ENCODE measurements around the gene SEMA4B.

DNA sequence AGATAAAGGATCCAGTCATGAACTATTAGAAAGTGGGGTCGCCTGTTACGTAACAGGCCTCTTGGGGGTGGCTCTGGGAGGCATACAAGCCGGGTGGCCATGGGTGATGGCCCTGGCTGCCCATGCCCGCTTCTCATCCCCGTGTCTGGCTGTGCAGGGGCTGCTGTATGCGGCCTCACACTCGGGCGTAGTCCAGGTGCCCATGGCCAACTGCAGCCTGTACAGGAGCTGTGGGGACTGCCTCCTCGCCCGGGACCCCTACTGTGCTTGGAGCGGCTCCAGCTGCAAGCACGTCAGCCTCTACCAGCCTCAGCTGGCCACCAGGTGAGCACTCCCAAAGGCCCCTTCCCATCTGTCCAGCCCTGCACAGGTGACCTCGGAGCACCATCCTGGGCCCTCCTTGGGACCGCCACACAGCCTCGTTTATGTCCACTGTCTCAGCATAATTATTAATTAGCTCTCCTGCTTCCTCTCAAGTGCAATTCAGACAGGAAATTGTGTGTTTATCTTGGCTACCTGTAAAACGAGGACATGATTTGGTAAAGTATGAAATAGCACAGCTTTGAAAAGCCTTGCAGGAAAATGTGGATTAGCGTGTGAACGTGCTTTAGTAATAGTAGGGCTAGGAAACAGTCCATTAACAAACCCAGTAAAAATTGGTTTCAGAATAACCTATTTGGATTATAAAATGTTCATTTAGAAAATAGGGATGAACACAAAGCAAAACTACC lies 24.5 kb downstream of the SEMA4B start:
- TF ChIP-seq EZH2 (IDR thresholded peaks at IDR 0.05), result no peak
- TF ChIP-seq, protein P1, sequence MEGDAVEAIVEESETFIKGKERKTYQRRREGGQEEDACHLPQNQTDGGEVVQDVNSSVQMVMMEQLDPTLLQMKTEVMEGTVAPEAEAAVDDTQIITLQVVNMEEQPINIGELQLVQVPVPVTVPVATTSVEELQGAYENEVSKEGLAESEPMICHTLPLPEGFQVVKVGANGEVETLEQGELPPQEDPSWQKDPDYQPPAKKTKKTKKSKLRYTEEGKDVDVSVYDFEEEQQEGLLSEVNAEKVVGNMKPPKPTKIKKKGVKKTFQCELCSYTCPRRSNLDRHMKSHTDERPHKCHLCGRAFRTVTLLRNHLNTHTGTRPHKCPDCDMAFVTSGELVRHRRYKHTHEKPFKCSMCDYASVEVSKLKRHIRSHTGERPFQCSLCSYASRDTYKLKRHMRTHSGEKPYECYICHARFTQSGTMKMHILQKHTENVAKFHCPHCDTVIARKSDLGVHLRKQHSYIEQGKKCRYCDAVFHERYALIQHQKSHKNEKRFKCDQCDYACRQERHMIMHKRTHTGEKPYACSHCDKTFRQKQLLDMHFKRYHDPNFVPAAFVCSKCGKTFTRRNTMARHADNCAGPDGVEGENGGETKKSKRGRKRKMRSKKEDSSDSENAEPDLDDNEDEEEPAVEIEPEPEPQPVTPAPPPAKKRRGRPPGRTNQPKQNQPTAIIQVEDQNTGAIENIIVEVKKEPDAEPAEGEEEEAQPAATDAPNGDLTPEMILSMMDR (IDR thresholded peaks at IDR 0.05), result no peak
